Stimulated activated CD8-positive, alpha-beta memory T cell treated with anti-CD3 and anti-CD28 coated beads, Interleukin-7, amount 100 ng/mL, for 24 hours (primary cell): ENCODE data around the gene DIPK1C.

Experiments used
- DNase-seq: peaks from one replicate; pipeline ENCODE4 v3.0.0-alpha.2; 2020; ENCODE audit warnings: low read depth

Gene DIPK1C

GRCh38 chr18:74451148-74451547 is 6.0 kb downstream of the DIPK1C start:
- no peak for DNase-seq

DNA sequence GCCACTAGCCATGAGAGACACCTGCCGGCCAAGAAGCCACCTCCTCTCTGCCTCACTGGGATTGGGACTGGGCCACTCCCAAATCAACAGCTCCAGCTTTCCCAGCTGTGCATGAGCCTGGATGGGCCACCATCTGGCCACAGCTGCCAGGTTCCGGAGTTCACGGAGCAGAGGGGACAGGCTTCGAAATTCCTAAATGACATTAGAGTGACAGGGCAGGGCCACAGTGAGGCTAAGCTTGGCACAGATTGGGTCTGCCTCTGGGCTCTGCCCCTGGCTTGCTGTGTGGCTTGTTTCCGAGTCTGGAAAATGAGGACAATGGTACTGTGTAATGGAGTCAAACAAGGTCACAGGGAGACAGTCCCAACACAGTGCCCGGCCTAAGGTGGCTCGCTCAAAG is 6.5 kb downstream of the DIPK1C start:
- DNase-seq, result no peak

DNA sequence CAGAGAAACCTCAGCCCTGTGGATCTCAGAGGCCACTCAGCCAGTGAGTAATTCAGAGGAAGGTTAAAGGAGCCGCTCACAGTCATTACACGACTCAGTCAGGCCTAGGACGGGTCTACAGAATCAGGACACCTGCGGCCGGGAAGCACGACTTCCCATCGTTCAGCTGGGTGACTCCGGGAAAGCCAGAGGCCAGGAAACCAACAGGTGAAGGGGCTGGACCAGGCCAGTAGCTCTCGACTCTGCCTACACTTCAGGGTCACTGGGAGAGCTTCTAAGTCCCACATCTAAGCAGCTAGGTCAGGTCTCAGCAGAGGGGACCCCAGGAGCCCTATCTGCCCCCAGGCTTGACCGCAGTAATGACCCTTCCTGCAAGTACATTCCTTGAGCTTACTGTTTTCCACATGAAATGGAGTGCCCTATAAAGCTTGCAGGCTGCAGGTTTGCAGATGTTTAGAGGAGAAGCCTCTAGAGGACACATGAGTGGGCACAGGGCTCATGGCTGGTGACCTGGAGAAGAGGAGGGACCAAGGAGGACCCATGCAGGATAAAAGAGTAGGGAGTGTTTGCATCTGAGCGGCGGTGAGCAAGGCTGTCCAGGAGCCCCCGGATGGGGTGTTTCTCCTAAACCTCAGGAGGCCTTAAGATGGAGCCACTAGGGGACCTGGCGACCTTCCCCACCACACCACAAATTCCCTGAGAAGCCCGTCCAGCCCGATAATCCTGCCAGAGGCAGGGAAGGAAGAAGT is 9.5 kb downstream of the DIPK1C start:
- DNase-seq, result no peak

- no peak for DNase-seq
Measured at GRCh38 chr18:74446631-74447403, 10.3 kb downstream of the DIPK1C start.

DNA sequence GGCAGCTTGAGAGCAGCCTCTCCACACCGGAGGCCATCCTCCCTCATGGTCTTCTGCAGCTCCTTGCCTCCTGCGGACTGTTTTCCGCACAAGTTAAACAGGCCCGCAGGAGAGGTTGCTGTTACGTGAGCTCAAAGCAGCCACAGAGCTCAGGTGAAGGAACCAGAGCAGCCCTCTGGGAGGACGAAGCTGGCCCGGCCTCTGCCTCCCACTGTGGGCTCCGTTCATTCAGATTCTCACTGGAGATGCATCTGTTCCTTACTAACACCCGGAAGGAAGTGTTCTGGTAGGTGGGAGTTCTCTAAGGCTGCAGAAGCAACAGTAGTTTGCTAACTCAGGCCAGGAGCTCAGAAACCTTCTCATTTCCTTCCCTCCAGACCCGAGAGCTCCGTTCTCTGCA is 10.9 kb downstream of the DIPK1C start:
- no peak for DNase-seq

- no peak for DNase-seq
Measured at GRCh38 chr18:74445585-74445984, 11.5 kb downstream of the DIPK1C start.

GRCh38 chr18:74444104-74444503 is 13.0 kb downstream of the DIPK1C start:
- no peak for DNase-seq

GRCh38 chr18:74440808-74441427 is 16.2 kb downstream of the DIPK1C start:
- no peak for DNase-seq

- no peak for DNase-seq
Measured at GRCh38 chr18:74438091-74438490, 19.0 kb downstream of the DIPK1C start.

- DNase-seq, result no peak
Measured at GRCh38 chr18:74436158-74436769, 20.8 kb downstream of the DIPK1C start.

- DNase-seq, result no peak
Measured at GRCh38 chr18:74435740-74436139, 21.4 kb downstream of the DIPK1C start.

DNA sequence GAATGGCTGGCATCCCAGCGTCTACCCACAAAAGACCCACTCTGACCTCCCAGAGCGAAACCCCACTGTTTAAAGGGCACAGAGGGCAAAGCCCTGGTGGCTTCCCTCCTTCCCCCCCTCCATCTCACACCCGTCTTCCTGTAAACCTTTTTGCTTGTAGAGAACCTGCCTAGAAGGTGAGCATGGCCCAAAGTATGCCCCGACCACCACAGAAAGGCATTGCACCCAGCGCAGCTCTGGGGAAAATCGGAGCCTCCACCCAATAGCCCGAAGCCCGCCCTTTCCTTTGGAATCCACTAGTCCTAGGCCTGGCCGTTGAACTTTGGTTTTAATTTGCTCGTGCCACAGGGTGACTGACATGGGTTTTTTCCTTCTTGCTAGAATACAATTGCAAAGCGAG is 22.6 kb downstream of the DIPK1C start:
- DNase-seq, result no peak

DNA sequence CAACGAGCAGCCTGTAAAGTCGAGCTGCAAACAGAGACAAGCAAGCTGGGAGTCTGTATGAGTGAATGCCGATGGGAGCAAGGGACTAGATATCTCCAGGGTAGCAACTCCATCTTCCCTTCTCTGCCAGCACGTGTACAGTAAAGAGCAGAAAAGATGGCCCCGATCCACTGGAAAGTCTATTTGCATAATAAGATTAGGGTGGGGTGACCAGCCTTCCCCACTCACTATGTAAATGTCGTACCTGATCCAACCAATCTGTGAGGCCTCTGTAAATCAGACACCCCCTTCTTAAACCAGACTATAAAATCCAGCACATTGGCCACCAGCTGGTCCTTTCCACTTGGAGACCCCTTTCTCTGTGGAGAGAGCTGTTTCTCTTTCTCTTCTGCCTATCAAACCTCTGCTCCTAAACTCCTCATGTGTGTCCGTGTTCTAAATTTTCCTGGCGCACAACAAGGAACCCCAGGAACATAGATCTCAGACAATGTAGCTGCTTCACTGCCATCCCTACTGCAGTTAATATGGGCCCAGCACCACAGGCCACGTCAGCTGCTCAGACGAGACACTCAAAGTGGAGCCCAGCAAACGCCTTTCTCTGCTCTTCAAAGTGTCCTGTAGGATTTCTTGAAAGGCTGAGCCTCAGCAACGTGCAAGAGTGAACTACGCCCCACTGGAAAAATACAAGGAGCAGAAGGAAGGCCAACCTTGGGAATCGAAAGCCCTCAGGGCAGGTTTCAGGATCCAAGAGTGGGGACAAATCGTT is 26.1 kb downstream of the DIPK1C start:
- DNase-seq, result no peak

DNA sequence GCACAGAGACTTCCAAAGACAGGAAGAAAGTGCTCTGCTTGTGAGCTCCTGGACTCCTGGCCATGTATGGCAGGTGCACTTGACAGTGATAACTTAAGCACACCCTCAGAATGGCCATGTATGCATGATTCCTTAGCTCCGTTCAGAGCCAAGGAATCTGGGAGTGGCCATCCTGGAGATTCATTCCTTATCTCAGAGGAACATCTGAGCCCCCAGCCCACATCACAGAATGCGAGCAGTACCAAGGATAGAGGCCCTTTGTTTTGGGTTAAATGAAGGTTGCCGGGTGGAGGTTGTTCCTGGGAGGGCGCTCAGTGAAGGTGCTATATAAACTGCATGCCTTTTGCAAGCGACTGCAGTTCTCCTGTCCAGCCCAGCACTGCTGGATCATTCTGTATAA is 26.9 kb downstream of the DIPK1C start:
- DNase-seq, result no peak

- DNase-seq, result no peak
Measured at GRCh38 chr18:74429096-74429495, 28.0 kb downstream of the DIPK1C start.

- DNase-seq, result no peak
Measured at GRCh38 chr18:74427442-74428112, 29.5 kb downstream of the DIPK1C start.

DNA sequence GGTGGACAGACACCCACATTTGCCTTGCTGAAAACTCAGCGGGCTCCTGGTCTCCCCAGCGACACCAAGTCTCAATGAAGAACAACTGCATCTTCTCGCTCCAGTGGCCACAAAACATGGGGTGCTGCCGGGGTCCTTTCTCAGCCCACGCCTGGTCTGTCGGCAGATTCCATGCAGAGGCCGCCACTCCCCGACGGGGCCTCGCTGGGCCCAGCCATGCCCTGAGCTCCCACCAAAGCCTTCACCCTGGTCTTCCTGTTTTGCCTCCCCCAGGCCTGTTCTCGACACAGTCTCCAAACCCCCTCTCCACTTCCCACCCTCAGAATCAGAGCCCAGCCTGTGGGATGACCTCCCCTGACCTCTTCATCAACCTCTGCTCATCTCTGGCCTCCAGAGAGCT is 31.2 kb downstream of the DIPK1C start:
- DNase-seq, result no peak

- no peak for DNase-seq
Measured at GRCh38 chr18:74425161-74425560, 31.9 kb downstream of the DIPK1C start.

- DNase-seq, result no peak
Measured at GRCh38 chr18:74422541-74422940, 34.6 kb downstream of the DIPK1C start.

DNA sequence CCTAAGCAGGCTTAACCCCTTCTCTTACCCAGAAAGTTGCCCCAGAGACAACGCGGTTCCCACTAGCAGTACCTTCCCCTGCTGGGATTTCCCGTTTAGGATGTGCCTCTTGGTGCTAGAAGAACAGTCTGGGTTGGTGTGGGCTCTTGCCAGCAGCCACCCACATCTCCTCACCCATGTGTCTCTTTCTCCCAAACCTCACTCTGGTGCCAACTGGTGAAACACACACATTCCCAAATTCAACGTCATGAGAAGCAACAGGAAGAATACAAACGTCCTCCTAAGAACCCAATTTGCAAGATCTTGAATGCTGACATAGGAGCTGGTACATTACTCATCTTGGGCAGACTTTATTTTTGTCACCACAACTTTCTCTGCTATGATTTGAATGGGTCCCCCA is 36.2 kb downstream of the DIPK1C start:
- no peak for DNase-seq

- no peak for DNase-seq
Measured at GRCh38 chr18:74420481-74420880, 36.6 kb downstream of the DIPK1C start.
